ENCODE data around the gene RFX3.
"Not testable (repeated sequence)": the region's sequence is repeated elsewhere in the genome, so short reads cannot be mapped to it uniquely, and the experiment has no call there.

Gene RFX3

GRCh38 chr9:3346549-3346948 is 179.3 kb downstream of the RFX3 start:
- DNase-seq (ENCODE audit: low read depth), result no peak

GRCh38 chr9:3343671-3344070 is 182.1 kb downstream of the RFX3 start:
- DNase-seq (ENCODE audit: low read depth), result no peak

- no peak for DNase-seq (ENCODE audit: low read depth)
Measured at GRCh38 chr9:3342159-3342777, 183.5 kb downstream of the RFX3 start.

GRCh38 chr9:3337515-3338225 is 188.1 kb downstream of the RFX3 start:
- DNase-seq (ENCODE audit: low read depth), result peak; percentile 65

GRCh38 chr9:3336951-3337350 is 188.8 kb downstream of the RFX3 start:
- no peak for DNase-seq (ENCODE audit: low read depth)

GRCh38 chr9:3332802-3333201 is 193.0 kb downstream of the RFX3 start:
- DNase-seq (ENCODE audit: low read depth), result peak; percentile 11

GRCh38 chr9:3331801-3332200 is 194.0 kb downstream of the RFX3 start:
- no peak for DNase-seq (ENCODE audit: low read depth)

- peak; percentile 68 for DNase-seq (ENCODE audit: low read depth)
Measured at GRCh38 chr9:3330792-3331420, 194.9 kb downstream of the RFX3 start.

- DNase-seq (ENCODE audit: low read depth), result peak; percentile 41
Measured at GRCh38 chr9:3329361-3329760, 196.4 kb downstream of the RFX3 start.

GRCh38 chr9:3323714-3324113 is 202.1 kb downstream of the RFX3 start:
- DNase-seq (ENCODE audit: low read depth), result no peak

- no peak for DNase-seq (ENCODE audit: low read depth)
Measured at GRCh38 chr9:3321186-3321585, 204.6 kb downstream of the RFX3 start.

GRCh38 chr9:3312595-3312994 is 213.2 kb downstream of the RFX3 start:
- DNase-seq (ENCODE audit: low read depth), result not testable (repeated sequence)

- DNase-seq (ENCODE audit: low read depth), result no peak
Measured at GRCh38 chr9:3308609-3309008, 217.2 kb downstream of the RFX3 start.

- not testable (repeated sequence) for DNase-seq (ENCODE audit: low read depth)
Measured at GRCh38 chr9:3304388-3304787, 221.4 kb downstream of the RFX3 start.

- no peak for DNase-seq (ENCODE audit: low read depth)
Measured at GRCh38 chr9:3299872-3300271, 225.9 kb downstream of the RFX3 start.

GRCh38 chr9:3296536-3296935 is 229.3 kb downstream of the RFX3 start:
- DNase-seq (ENCODE audit: low read depth), result no peak

GRCh38 chr9:3292311-3292710 is 233.5 kb downstream of the RFX3 start:
- DNase-seq (ENCODE audit: low read depth), result peak; percentile 17

GRCh38 chr9:3290231-3290840 is 235.5 kb downstream of the RFX3 start:
- DNase-seq (ENCODE audit: low read depth), result no peak

- DNase-seq (ENCODE audit: low read depth), result no peak
Measured at GRCh38 chr9:3288686-3289085, 237.1 kb downstream of the RFX3 start.

GRCh38 chr9:3285365-3286161 is 240.2 kb downstream of the RFX3 start:
- DNase-seq (ENCODE audit: low read depth), result peak; percentile 82

GRCh38 chr9:3282365-3282764 is 243.4 kb downstream of the RFX3 start:
- DNase-seq (ENCODE audit: low read depth), result no peak

- no peak for DNase-seq (ENCODE audit: low read depth)
Measured at GRCh38 chr9:3281399-3281798, 244.4 kb downstream of the RFX3 start.

Data from EH (cell line).